Upper lobe of left lung (tissue), 4 donors: ENCODE results near the gene EMID1.
A peak's percentile ranks its signal among the peaks of the same experiment; 100 is the strongest.

Experiments
- POLR2A ChIP-seq, 4 donors: fragments of 450-650 bp; IDR thresholded peaks; one replicate each; pipeline ENCODE4 v1.5.1; 2016 to 2017; ENCODE audit warnings: antibody characterized with exemption in 4 of 4, mild to moderate bottlenecking in 2 of 4
- POLR2AphosphoS5 ChIP-seq, 2 donors: sonication (generic); formaldehyde crosslinking; IDR thresholded peaks; one replicate each; pipeline ENCODE4 v1.5.1; 2017; ENCODE audit warnings: antibody characterized with exemption in 2 of 2
- TF ChIP-seq, protein P1 (sequence below), 6 experiments: fragments of 450-650 bp in 4 of 6; fragments of 200-600 bp in 2 of 6; sonication (generic) in 2 of 6; IDR thresholded peaks; one replicate each; pipeline ENCODE4 v1.5.1; 2016 to 2019; ENCODE audit warnings: antibody characterized with exemption in 6 of 6

DNA sequence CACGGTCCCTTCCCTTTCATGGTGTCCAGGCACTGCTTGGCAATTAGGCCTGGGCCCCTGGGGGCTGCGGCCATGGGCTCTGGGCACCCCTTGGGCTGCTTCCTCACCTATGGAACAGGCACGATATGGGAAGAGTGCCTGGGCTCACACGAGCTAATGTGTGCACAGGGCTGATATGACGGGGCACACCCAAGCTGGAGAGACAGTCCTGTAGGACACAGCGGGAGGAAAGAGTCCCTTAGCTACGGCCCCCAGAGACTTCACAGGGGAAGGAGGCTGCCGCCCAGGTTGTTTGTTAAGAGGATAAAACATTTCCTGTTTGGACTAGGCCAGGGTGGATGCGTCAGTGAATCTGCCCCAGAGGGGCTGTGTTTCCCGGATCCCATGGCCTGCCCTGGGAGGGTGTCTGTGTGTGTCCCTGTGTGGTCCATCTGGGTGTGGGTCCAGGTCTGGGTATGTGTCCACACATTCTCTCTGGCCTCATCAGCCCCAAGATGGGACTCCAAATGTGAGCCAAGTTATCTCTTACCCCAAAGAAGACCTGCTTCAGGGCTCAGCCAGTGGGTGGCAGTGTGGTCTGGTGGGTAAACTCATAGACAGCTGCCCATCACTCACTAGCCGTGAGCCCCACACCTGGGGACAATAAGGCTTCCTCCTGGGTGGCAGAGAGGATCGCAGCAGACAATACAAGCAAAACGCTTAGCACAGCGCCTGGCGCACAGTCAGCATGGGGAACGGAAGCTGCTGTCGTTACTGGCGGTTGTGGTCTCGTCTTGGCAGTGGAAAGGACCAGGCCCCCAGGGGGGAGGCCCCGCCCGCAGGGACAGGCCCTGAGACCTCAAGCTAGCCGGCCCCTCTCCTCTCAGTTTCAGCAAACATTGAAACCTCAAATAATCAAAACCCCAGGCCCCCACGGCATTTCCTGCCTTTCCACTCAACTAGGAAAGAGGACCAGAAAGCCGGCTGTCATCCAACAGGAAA lies 3.2 kb upstream of the EMID1 start:
- TF ChIP-seq POLR2A (IDR thresholded peaks at IDR 0.05) (no peak), POLR2AphosphoS5 (IDR thresholded peaks at IDR 0.05) (peak; percentile 31 to 49)
- TF ChIP-seq, protein P1, sequence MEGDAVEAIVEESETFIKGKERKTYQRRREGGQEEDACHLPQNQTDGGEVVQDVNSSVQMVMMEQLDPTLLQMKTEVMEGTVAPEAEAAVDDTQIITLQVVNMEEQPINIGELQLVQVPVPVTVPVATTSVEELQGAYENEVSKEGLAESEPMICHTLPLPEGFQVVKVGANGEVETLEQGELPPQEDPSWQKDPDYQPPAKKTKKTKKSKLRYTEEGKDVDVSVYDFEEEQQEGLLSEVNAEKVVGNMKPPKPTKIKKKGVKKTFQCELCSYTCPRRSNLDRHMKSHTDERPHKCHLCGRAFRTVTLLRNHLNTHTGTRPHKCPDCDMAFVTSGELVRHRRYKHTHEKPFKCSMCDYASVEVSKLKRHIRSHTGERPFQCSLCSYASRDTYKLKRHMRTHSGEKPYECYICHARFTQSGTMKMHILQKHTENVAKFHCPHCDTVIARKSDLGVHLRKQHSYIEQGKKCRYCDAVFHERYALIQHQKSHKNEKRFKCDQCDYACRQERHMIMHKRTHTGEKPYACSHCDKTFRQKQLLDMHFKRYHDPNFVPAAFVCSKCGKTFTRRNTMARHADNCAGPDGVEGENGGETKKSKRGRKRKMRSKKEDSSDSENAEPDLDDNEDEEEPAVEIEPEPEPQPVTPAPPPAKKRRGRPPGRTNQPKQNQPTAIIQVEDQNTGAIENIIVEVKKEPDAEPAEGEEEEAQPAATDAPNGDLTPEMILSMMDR (IDR thresholded peaks at IDR 0.05), result peak in 3 of 6 experiments; percentile 9 to 32 (median 25)
